HG02759 (cell line): ENCODE results near the gene ADAM8.

Source experiments
- ATAC-seq: cut with Tn5 transposase; IDR thresholded peaks from one replicate; pipeline ENCODE4 v1.9.1; 2021; ENCODE audit warnings: mild to moderate bottlenecking, moderate library complexity; ENCODE audit not compliant: unreplicated experiment

Gene ADAM8

GRCh38 chr10:133309100-133309719, 32.5 kb upstream of the ADAM8 start:
- ATAC-seq: peak; percentile 77

GRCh38 chr10:133308421-133309099, 31.9 kb upstream of the ADAM8 start, which contains the start of the genes TUBGCP2 and ZNF511:
Gene TUBGCP2 (minus strand): TSS chr10:133308872. CDS start chr10:133302941, 5,931 bp downstream.
Gene ZNF511 (plus strand): TSS chr10:133308914. CDS start chr10:133308944, 30 bp downstream.
- peak; percentile 88 for ATAC-seq

- peak; percentile 37 for ATAC-seq
These were observed 31.2 kb upstream of the ADAM8 start for GRCh38 chr10:133307776-133308420.

- ATAC-seq: no peak
These were observed 30.3 kb upstream of the ADAM8 start for GRCh38 chr10:133306941-133307379.

- no peak for ATAC-seq
These were observed 29.4 kb upstream of the ADAM8 start for GRCh38 chr10:133306097-133306476.

- no peak for ATAC-seq
These were observed 26.5 kb upstream of the ADAM8 start for GRCh38 chr10:133303206-133303605.

GRCh38 chr10:133302230-133302629, 25.6 kb upstream of the ADAM8 start:
- ATAC-seq: no peak

GRCh38 chr10:133299738-133300137, 23.1 kb upstream of the ADAM8 start:
- no peak for ATAC-seq

GRCh38 chr10:133299224-133299623, 22.6 kb upstream of the ADAM8 start:
- no peak for ATAC-seq

GRCh38 chr10:133298466-133298865, 21.8 kb upstream of the ADAM8 start:
- ATAC-seq: no peak

GRCh38 chr10:133297504-133297903, 20.8 kb upstream of the ADAM8 start:
- ATAC-seq: no peak

- ATAC-seq: no peak
These were observed 19.0 kb upstream of the ADAM8 start for GRCh38 chr10:133295426-133296320.

GRCh38 chr10:133294189-133294588, 17.5 kb upstream of the ADAM8 start:
- no peak for ATAC-seq

GRCh38 chr10:133293810-133294119, 17.1 kb upstream of the ADAM8 start:
- no peak for ATAC-seq

GRCh38 chr10:133292919-133293809, 16.5 kb upstream of the ADAM8 start:
- no peak for ATAC-seq

GRCh38 chr10:133289761-133290160, 13.1 kb upstream of the ADAM8 start:
- no peak for ATAC-seq

GRCh38 chr10:133287832-133288500, 11.3 kb upstream of the ADAM8 start:
- no peak for ATAC-seq

GRCh38 chr10:133286366-133286765, 9.7 kb upstream of the ADAM8 start:
- ATAC-seq: no peak

GRCh38 chr10:133285217-133285616, 8.5 kb upstream of the ADAM8 start:
- no peak for ATAC-seq

- ATAC-seq: no peak
These were observed 7.3 kb upstream of the ADAM8 start for GRCh38 chr10:133283931-133284330.
